GM18861 (cell line): Measurements from ENCODE around the gene PIK3CD.
"Not testable (repeated sequence)": the region's sequence is repeated elsewhere in the genome, so short reads cannot be mapped to it uniquely, and the experiment has no call there.

ENCODE experiments used
- ATAC-seq: cut with Tn5 transposase; IDR thresholded peaks from one replicate; pipeline ENCODE4 v1.9.1; 2021; ENCODE audit not compliant: unreplicated experiment

The PIK3CD gene

DNA sequence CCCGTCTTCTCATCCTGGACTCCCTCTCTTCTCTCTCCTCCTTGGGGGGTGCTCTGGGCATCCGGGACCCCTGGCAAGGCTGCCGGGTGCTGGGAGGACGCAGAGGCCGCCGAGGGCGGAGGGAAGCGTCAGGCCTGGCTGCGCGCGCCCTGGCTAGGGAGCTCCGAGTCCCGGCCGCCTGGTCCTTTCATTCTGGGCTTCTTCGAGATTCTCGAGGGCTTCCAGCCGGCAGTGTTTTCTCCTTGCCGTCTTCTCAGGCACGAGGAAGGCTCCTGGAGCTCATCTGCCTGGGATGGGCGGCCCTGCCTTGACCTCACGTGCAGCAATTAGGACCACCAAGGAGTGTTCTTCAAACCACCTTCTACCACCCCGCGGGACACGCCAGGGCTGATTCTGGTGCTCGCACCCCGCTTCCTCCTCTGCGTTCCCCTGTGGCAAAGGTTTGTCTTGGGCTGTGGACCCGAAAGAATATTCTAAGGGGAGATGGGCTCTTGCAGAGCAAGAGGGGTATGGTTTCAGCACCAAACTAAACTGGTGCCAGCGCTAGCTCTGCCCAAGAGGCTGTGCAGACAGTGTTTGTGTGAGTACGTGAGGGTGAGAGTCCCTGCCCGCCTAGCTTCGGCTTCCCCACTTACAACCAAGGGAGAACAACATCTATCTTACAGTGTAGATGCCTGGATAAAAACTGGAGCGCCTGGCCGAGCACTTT, 36.5 kb downstream of the PIK3CD start:
- ATAC-seq = no peak

DNA sequence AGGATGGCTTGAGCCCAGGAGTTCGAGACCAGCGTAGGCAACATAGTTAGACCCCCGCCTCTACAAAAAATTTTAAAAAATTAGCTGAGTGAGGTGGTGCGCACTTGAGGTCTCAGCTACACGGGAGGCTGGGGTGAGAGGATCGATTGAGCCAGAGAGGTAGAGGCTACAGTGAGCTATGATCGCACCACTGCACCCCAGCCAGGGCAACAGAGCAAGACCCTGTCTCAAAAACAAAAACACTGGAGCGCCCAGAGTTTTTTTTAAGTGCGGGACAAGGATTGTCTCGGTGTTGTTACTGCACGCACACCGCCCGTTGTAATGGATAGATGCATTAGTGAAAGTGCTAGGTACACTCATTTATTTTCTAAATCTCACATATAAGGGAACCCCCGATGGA, 37.1 kb downstream of the PIK3CD start:
- ATAC-seq = no peak

GRCh38 chr1:9689011-9689706, 37.6 kb downstream of the PIK3CD start:
- ATAC-seq = peak; percentile 43

DNA sequence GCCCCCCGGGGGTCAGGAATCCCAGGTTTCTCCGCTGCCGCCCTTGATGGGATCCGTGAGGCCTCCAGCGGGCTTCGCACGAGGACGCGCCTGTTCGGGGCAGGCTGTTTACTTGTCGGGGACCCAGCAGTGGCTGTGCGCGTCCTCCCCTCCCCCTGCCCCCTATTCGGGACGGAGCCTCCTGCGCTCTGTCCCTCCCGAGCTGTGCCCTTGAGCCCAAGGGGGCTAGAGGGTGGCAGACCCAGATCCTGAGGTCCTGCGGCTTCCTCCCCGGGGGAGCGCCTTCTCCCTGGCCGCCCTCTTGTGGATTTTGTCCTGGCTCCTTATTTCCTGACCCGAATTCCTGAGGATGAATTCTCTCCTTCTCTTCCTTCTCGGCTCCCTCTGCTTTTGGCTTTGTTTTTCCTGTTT, 38.4 kb downstream of the PIK3CD start:
- ATAC-seq = no peak

- no peak for ATAC-seq
Observed at GRCh38 chr1:9690440-9691107, 39.0 kb downstream of the PIK3CD start.

DNA sequence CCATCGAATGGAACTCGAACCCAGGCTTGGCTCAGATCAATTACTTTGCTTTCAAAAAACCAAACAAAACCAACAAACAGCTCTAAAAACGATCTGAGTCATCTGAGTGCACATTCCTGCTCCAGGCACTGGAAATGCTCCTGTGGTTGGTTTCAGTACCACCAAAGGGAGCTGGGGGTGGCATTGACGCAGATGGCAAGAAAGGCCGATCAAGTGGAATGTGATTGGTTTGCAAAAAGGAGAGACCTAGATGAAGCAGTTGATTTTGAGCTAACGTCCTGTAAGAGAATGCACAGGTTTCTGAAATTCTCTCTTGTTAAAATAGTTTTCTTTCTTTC, 39.5 kb downstream of the PIK3CD start:
- no peak for ATAC-seq

DNA sequence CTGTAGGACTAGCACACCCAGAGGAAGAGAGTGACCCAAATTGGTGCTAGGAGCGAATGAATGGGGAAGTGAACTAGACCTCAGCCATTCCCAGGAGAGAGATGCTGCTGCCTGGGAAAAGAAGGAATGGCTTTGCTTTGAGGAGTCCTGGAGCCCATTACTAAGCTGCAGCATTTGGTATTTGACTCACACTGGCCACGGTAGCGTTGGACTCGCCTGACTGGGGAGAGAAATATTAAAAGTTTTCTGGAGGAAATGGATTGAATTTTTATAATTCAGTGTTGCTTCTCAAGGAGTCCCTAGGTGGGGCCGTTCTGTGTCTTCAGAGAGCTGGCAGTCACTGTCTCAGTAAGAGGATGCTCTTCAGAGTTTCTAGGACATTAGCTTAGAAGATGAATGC, 40.2 kb downstream of the PIK3CD start:
- no peak for ATAC-seq

DNA sequence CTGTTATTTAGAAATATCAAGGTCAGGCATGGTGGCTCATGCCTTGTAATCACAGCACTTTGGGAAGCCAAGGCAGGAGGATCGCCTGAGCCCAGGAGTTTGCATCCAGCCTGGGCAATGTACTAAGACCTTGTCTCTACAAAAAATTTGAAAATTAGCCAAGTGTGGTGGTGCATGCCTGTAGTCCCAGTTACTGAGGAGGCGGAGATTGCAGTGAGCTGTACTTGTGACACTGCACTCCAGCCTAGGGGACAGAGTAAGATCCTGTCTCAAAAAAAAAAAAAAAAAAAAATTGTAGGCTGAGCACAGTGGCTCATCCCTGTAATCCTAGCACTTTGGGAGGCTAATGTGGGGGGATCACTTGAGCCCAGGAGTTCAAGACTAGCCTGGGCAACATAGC, 45.3 kb downstream of the PIK3CD start:
- no peak for ATAC-seq

DNA sequence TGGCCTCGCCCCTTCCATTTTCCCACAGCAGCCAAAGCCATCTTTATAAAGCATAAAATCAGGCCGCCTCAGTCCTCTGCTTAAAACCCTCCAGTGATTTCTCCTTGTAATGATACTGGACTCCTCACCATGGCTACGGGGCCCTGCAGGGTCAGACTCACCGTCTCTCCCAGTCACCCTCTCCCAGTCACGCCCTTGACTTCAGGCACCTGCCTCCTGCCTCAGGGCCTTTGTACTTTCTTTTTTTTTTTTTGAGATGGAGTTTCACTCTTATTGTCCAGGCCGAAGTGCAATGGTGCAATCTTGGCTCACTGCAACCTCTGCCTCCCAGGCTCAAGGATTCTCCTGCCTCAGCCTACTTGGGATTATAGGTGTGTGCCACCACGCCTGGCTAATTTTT, 47.8 kb downstream of the PIK3CD start:
- no peak for ATAC-seq

GRCh38 chr1:9700340-9700739, 48.8 kb downstream of the PIK3CD start:
- ATAC-seq = no peak

- no peak for ATAC-seq
Observed at GRCh38 chr1:9701665-9702064, 50.1 kb downstream of the PIK3CD start.

GRCh38 chr1:9703165-9703509, 51.6 kb downstream of the PIK3CD start:
- no peak for ATAC-seq

- no peak for ATAC-seq
Observed at GRCh38 chr1:9703681-9704080, 52.1 kb downstream of the PIK3CD start.

DNA sequence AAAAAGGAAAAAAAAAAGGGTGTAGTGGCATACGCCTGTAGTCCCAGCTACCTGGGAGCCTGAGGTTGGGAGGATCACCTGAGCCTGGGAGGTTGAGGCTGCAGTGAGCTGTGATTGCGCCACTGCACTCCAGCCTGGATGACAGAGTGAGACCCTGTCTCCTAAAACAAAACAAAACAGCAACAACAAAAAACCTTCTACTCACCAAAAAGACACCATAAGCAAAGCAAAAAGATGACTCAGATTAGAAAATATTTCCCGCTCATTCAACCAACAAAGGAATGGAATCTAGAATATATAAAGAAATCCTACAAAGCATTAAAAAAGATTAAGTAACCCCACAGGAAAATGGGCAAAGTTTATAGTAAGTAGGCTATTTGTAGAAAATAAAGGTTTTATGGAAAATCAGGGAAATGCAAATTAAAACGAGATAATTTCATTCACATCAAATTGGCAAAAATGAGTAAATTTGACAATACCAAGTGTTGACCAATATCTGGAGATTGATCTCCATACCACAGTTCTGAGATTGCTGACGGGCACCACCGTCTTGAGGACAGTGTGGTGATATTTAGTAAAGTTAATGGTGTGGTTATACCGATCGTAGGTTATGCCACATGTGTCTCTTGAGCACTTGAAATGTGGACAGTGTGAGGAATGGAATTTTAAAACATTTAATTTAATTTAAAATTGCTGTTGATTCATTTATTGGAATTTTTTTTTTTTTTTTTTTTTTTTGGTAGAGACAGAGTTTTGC, 54.0 kb downstream of the PIK3CD start:
- ATAC-seq = no peak

GRCh38 chr1:9706178-9706577, 54.6 kb downstream of the PIK3CD start:
- ATAC-seq = no peak

DNA sequence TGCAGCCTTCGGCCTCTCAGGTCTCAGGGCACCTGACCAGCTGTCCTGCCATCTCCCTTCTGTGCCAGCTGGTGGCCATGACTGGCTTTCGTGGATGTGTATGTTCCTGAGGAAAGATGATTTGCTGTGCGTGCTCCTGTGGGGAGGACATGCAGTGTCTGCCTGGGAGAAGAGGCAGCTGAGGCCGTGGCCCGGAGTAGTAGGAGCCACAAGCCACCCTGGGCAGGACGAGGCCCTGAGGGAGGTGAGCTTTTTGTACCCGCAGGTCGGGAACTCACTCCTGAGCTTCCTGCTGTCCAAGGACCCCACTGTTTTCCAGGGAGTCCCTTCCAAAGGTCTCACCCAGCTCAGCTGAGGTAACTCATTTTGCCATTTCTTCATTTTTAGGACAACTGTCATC, 58.5 kb downstream of the PIK3CD start:
- ATAC-seq = no peak

- no peak for ATAC-seq
Observed at GRCh38 chr1:9711466-9712020, 60.0 kb downstream of the PIK3CD start.

- ATAC-seq = not testable (repeated sequence)
Observed at GRCh38 chr1:9712767-9713166, 61.2 kb downstream of the PIK3CD start.

DNA sequence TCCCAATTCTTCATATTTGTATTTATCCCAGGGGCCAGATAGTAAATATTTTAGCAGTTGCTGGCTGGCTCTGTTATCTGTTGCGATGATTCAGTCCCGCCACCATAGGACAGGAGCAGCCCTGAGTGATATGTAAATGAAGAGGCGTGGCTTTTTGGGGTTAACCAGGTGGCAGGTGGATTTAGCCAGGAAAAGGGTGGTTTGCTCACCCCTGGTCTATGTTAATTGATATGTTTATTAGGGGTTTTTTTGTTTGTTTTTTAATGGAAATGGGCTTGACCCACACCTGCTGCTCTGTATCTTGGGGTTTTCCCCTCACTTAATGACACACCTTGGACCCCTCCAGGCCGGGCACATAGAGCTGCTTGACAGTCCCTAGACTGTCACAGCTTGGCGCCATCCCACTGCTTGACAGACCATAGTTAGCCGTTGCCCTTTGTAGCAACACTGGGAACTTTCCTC, 62.8 kb downstream of the PIK3CD start:
- no peak for ATAC-seq

- no peak for ATAC-seq
Observed at GRCh38 chr1:9715536-9716226, 64.2 kb downstream of the PIK3CD start.
